HG02840 (cell line): Measurements from ENCODE around the gene SEC24C.
"Not testable (repeated sequence)": the region's sequence is repeated elsewhere in the genome, so short reads cannot be mapped to it uniquely, and the experiment has no call there.

ENCODE experiments used
- ATAC-seq: cut with Tn5 transposase; IDR thresholded peaks from one replicate; pipeline ENCODE4 v1.9.1; 2021; ENCODE audit warnings: mild to moderate bottlenecking, moderate library complexity, moderate number of reproducible peaks; ENCODE audit not compliant: unreplicated experiment, low FRiP score

The SEC24C gene

GRCh38 chr10:73788864-73789658 is 44.9 kb downstream of the SEC24C start:
- ATAC-seq: no peak

DNA sequence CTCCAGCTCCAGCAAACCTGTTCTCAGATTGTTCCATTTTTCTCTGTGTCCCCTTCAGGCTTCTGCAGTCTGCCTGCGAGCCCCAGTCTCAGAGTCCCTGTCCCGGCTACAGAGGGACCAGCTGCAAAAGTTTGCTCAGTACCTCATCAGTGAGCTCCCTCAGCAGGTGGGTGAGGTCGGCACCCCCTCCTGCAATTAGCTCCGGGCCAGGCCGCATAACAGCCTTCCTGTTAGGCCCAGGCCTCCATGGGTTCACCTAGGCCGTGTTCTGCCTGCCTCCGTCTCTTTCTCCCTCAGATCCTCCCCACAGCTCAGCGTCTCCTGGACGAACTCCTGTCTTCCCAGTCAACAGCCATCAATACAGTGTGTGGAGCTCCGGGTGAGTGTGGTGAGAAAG is 45.5 kb downstream of the SEC24C start:
- no peak for ATAC-seq

DNA sequence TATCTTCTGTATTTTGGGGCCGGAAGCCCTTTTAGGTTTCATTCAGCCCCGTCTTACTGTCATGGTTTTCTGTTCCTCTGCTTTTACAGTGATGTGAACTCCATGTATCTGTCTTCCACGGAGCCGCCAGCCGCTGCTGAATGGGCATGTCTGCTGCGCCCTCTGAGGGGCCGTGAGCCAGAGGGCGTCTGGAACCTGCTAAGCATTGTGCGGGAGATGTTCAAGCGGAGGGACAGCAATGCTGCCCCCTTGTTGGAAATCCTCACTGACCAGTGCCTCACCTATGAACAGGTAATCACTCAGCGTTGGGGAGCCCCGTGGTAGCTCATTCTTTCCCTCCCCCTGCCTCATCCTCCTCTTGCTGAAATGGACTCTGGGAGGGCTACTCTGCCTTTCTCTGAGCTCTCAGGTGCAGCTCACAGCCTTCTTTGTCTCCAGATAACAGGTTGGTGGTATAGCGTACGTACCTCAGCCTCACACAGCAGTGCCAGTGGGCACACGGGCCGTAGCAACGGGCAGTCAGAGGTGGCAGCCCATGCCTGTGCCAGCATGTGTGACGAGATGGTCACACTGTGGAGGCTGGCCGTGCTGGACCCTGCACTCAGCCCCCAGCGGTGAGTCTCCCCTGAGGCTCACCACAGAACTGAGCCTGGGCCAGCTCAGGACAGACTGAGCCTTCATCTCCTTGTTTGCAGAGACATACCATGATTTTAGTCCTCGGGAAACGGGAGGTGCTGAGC is 46.9 kb downstream of the SEC24C start:
- ATAC-seq: no peak

DNA sequence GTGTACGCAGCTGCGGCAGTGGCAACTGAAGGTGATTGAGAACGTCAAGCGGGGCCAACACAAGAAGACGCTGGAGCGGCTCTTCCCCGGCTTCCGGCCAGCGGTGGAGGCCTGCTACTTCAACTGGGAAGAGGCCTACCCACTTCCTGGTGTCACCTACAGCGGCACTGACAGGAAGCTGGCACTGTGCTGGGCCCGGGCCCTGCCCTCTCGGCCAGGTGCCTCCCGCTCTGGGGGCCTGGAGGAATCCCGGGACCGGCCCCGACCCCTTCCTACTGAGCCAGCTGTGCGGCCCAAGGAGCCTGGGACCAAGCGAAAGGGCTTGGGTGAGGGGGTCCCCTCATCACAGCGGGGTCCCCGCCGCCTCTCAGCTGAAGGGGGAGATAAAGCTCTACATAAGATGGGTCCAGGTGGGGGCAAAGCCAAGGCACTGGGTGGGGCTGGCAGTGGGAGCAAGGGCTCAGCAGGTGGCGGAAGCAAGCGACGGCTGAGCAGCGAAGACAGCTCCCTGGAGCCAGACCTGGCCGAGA is 47.8 kb downstream of the SEC24C start:
- no peak for ATAC-seq

DNA sequence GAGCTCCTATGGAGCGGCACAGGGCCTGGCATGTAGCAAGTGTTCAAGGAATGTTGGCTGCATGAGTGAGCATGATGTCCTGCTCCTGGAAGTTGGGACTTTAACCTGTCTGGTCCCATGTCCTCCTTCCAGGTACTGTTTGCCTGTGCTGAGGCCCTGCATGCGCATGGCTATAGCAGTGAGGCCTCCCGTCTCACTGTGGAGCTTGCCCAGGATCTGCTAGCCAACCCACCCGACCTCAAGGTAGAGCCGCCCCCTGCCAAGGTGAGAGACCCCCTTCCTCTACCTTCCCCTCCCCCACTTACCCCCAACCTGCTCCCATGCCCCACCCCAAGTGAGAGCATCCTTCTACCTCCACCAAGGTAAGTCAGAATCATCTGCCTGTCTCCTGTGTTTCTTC is 49.3 kb downstream of the SEC24C start:
- no peak for ATAC-seq

DNA sequence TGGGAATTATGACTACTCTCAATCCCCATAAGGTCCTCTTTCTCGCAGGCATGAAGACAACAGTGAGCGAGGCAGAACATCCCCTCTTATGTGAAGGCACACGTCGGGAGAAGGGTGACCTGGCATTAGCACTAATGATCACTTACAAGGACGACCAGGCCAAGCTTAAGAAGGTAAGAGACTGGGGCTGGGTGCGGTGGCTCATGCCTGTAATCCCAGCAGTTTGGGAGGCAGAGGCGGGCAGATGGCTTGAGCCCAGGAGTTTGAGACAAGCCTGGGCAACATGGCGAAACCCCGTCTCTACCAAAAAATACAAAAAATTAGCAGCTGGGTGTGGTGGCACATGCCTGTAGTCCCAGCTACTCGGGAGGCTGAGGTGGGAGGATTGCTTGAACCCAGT is 51.3 kb downstream of the SEC24C start:
- ATAC-seq: not testable (repeated sequence)

DNA sequence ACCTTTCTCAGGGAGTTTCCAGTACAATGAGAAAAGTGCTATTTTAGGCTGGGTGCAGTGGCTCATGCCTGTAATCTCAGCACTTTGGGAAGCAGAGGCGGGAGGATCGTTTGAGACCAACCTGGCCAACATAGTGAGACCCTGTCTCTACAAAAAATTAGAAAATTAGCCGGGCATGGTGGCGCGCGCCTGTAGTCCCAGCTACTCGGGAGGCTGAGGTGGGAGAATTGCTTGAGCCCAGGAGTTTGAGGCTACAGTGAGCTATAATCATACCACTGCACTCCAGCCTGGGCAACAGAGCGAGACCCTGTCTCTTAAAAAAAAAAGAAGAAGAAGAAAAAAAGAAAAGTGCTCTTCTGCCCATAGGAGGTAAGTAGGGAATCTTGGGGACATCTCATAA is 51.9 kb downstream of the SEC24C start:
- ATAC-seq: not testable (repeated sequence)

DNA sequence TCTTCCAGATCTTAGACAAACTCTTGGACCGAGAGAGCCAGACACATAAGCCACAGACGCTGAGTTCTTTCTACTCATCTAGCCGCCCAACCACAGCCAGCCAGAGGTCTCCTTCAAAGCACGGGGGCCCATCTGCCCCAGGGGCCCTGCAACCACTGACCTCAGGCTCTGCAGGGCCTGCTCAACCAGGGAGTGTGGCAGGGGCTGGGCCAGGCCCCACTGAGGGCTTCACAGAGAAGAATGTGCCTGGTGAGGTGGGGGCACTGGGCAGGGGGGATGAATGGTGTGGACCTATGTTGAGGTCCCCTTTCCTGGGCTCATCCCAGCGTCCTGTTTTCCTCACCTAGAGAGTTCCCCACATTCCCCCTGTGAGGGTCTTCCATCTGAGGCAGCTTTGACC is 52.6 kb downstream of the SEC24C start:
- ATAC-seq: no peak

DNA sequence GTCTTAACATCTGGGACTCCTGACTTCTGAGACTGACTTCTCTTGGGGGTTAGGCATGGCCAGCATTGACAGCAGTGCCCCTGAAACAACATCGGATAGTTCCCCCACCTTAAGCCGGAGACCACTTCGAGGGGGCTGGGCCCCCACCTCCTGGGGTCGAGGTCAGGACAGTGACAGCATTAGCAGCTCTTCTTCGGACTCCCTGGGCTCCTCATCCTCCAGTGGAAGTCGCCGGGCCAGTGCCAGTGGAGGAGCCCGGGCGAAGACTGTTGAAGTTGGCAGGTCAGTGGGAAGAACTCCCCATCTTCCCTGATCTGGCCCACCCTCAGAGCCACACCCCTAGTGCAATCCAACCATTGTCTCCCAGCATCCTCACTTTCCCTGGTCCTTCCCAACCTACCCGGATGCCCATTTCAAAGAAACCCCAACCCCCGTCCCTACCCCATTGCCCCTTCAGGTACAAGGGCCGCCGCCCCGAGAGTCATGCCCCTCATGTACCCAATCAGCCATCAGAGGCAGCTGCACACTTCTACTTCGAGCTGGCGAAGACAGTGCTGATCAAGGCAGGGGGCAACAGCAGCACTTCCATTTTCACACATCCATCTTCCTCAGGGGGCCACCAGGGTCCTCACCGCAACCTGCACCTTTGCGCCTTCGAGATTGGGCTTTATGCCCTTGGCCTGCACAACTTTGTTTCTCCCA is 53.3 kb downstream of the SEC24C start:
- ATAC-seq: no peak

DNA sequence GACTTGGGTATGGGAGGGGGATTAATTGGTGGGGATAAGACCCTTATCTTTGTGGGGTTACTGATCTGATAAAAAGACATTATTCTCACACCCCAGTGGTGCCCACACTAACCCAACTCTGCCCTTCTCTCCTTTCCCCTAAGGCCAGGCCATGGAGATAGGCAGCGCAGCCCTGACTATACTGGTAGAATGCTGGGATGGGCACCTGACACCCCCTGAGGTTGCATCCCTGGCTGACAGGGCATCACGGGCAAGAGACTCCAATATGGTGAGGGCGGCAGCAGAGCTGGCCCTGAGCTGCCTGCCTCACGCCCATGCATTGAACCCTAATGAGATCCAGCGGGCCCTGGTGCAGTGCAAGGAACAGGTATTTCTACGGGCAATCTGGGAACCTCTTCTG is 53.9 kb downstream of the SEC24C start:
- no peak for ATAC-seq

DNA sequence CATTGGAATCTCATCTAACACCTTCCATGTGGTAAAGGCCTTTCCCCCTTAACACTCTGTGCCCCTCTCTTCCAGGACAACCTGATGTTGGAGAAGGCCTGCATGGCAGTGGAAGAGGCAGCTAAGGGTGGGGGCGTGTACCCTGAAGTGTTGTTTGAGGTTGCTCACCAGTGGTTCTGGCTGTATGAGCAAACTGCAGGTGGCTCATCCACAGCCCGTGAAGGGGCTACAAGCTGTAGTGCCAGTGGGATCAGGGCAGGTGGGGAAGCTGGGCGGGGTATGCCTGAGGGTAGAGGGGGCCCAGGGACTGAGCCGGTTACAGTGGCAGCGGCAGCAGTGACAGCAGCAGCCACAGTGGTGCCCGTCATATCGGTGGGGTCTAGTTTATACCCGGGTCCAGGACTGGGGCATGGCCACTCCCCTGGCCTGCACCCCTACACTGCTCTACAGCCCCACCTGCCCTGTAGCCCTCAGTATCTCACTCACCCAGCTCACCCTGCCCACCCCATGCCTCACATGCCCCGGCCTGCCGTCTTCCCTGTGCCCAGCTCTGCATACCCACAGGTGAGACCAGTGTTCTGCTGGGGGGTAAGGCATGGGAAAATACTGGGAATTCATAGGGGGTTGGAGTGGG is 54.9 kb downstream of the SEC24C start:
- no peak for ATAC-seq

- ATAC-seq: no peak
These were observed 55.9 kb downstream of the SEC24C start for GRCh38 chr10:73799899-73800559.

DNA sequence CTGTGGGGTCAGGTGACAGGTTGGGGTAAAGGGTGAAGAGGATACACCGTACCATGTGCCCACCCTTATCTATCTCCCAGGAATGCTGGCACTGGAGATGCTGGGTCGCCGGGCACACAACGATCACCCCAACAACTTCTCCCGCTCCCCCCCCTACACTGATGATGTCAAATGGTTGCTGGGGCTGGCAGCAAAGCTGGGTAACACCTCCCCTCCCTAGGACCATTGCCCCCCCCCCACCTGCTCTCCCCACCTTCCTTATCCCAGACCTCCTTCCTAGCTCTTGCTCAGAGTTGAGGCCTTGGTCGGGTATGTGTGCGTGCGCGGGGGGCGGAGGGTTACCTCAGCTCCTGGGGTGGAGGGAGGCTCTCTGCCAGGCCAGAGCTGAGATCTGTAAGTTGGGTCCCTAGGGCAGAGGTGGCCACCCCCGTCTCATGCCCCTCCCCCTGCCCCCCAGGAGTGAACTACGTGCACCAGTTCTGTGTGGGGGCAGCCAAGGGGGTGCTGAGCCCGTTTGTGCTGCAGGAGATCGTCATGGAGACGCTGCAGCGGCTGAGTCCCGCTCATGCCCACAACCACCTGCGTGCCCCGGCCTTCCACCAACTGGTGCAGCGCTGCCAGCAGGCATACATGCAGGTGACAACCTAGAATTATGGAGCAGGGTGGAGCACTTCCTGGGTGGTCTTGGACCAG is 56.5 kb downstream of the SEC24C start:
- no peak for ATAC-seq

GRCh38 chr10:73801253-73801590 is 57.0 kb downstream of the SEC24C start:
- no peak for ATAC-seq

DNA sequence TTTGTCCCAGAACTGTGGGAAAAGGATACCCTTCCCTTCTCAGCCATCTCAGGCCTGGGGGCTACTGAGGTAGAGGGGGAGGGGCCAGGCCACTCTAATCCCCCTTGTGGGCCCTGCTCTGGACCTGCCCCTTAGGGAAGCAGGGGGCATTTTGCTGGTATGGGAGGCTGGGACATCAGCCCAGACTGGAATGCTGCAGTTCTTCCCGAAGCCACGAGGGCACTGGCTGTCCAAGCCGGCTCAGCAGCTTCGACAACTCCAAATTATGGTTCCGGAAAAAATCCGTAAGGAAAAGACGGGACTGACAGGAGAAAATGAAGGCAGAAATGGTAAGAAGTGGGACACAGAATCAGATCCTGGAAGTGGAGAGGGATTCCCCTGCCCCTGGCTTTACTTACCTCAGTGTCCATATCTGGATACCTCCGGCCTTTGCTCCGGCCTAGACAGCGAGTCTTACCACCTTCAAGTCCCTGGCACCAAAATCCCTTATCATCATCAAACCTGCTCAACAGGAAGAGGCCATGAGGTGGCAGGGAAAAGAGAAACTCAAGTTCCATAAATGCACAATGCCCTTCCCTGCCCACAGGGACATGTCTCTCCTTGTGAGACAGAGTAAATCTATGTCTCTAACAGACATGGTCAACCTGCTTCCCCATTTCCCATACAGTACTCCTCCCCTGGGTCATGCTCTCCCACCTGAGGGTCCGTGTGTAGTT is 58.3 kb downstream of the SEC24C start:
- no peak for ATAC-seq

GRCh38 chr10:73803680-73804286 is 59.6 kb downstream of the SEC24C start:
- no peak for ATAC-seq

GRCh38 chr10:73806176-73806950 is 62.2 kb downstream of the SEC24C start:
- ATAC-seq: no peak

DNA sequence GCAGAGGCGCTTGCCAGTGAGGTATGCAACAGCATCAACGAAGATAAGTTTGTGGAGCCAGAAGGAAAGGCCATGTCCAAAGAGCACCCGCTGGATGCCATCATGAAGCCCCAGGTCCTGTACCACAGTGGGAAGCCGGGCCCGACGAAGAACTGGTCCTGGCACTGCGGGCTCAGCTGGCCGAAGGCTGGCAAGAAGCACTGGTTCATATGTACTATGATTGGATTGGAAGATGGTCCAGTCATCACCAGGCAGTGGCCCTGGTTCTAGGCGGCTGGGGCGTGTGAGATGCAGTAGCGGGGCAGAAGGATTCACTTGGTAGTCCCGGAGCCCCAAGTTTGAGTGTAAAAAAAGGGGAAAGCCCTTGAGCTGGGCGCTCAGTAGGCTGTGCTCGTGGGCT is 63.3 kb downstream of the SEC24C start:
- ATAC-seq: no peak
